ENCODE results near the gene CACNG6.

GRCh38 chr19:54011507-54012211 lies 20.2 kb downstream of the CACNG6 start:
- TF ChIP-seq, protein P1, sequence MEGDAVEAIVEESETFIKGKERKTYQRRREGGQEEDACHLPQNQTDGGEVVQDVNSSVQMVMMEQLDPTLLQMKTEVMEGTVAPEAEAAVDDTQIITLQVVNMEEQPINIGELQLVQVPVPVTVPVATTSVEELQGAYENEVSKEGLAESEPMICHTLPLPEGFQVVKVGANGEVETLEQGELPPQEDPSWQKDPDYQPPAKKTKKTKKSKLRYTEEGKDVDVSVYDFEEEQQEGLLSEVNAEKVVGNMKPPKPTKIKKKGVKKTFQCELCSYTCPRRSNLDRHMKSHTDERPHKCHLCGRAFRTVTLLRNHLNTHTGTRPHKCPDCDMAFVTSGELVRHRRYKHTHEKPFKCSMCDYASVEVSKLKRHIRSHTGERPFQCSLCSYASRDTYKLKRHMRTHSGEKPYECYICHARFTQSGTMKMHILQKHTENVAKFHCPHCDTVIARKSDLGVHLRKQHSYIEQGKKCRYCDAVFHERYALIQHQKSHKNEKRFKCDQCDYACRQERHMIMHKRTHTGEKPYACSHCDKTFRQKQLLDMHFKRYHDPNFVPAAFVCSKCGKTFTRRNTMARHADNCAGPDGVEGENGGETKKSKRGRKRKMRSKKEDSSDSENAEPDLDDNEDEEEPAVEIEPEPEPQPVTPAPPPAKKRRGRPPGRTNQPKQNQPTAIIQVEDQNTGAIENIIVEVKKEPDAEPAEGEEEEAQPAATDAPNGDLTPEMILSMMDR (conservative IDR thresholded peaks at IDR 0.05; ENCODE audit: low read length): no peak
- no peak for TF ChIP-seq EZH2phosphoT487 (IDR thresholded peaks at IDR 0.05; ENCODE audit: borderline replicate concordance, low read depth, low read length)
